Calu3 (cell line): ENCODE results near the gene MEA1. TPM values are rescaled to one million over a fixed set of nuclear protein-coding genes. Genes with fewer than 3 reads are reported as not detected.

ENCODE experiments used
- BruUV-seq: library from RNA; stranded (reverse); fragments of 400-500 nt; replicated peaks from 2 replicates; lab custom pipeline; 2021; lab: Mats Ljungman, UMichigan
- CTCF ChIA-PET: fragments of 300-600 bp; sonication (Branson Sonifier 250); formaldehyde crosslinking; loops from one replicate; lab custom pipeline; 2022; ENCODE audit warnings: antibody characterized with exemption; lab: Charles Lee
- DNase-seq: peaks from one replicate; pipeline ENCODE4 v3.0.0; 2022
- H3K27ac Mint-ChIP-seq: one replicate; pipeline ENCODE4 v1.8.0; 2022; ENCODE audit warnings: mixed read lengths; ENCODE audit not compliant: unreplicated experiment
- H3K27me3 Mint-ChIP-seq: one replicate; pipeline ENCODE4 v1.8.0; 2022; ENCODE audit warnings: mixed read lengths; ENCODE audit not compliant: unreplicated experiment
- H3K36me3 Mint-ChIP-seq: one replicate; pipeline ENCODE4 v1.8.0; 2022; ENCODE audit warnings: mild to moderate bottlenecking, moderate library complexity, mixed read lengths; ENCODE audit not compliant: insufficient read depth, unreplicated experiment
- H3K4me1 Mint-ChIP-seq: one replicate; pipeline ENCODE4 v1.8.0; 2022; ENCODE audit warnings: mild to moderate bottlenecking, low read depth, mixed read lengths; ENCODE audit not compliant: unreplicated experiment
- H3K4me3 Mint-ChIP-seq: one replicate; pipeline ENCODE4 v1.8.0; 2022; ENCODE audit warnings: mild to moderate bottlenecking, low read depth, moderate library complexity, mixed read lengths; ENCODE audit not compliant: unreplicated experiment
- H3K9me3 Mint-ChIP-seq: one replicate; pipeline ENCODE4 v1.8.0; 2022; ENCODE audit warnings: low read depth, mixed read lengths; ENCODE audit not compliant: unreplicated experiment
- CTCF ChIP-seq: fragments of 200-600 bp; IDR thresholded peaks from one replicate; pipeline ENCODE4 v1.8.0; 2022; ENCODE audit warnings: antibody characterized with exemption; ENCODE audit not compliant: unreplicated experiment
- intact Hi-C: fragments of 100-400 bp; cut with micrococcal nuclease; formaldehyde crosslinking; loops from one replicate; pipeline ENCODE4 v1.10.0; 2022; ENCODE audit not compliant: unreplicated experiment
- total RNA-seq: library from RNA; stranded (reverse); gene quantifications from 2 replicates; pipeline ENCODE4 v1.2.3, GENCODE V29; 2022

The MEA1 gene
- total RNA-seq, 1 experiment from 2014 or later: 115 TPM

DNA sequence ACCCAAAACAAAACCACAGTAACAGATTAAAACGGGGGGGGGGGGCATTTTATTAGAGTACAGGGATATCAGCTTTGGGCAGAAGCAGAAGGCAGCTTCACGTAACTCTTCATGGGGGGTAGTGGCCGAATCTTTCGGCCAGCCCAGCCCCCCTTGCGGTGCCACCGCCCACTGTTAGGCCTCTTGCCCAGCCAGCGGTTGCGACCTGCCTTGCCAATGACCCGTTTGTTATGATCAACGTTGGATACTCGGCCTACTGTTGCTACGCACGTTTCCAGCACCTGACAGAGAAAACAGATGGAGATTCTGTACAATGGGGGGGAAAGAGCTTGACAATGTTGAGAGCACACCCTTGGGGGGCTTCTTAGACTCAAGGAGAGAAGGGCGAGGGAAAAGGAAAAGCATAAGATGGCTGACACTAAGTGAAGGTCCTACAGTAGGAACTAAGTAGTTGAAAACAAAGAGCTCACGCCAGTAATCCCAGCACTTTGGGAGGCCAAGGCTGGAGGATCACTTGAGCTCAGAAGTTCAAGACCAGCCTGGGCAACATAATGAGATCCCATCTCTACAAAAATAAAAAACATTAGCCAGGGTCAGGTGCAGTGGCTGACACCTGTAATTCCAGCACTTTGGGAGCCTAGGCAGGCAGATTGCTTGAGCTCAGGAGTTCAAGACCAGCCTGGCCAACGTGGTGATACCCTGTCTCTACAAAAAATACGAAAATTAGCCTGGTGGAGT lies 40.6 kb upstream of the MEA1 start:
- TF ChIP-seq CTCF: no peak
- H3K4me3 Mint-ChIP-seq: peak overlapping the region; percentile 97
- BruUV-seq: no TSS peak
- peaks cover 22% of the 10 kb centered on the region for H3K4me1 Mint-ChIP-seq
- H3K27me3 Mint-ChIP-seq: no peaks in the 10 kb centered on the region
- DNase-seq: no peak
- peak overlapping the region; percentile 88 for H3K27ac Mint-ChIP-seq
- intact Hi-C loops: no loop called here
- CTCF ChIA-PET: interaction anchor here (0.6 to 1.7 kb wide), 6 partner anchors 11 to 245 kb away, joined by 3 to 6 read pairs (median 4); partner anchors contain the start of genes KLHDC3 and MEA1
- H3K36me3 Mint-ChIP-seq: peaks cover 66% of the 10 kb centered on the region
- no peaks in the 10 kb centered on the region for H3K9me3 Mint-ChIP-seq

GRCh38 chr6:43053545-43054205 lies 39.9 kb upstream of the MEA1 start, which contains the start of gene CUL7:
Gene CUL7 (minus strand): TSS chr6:43053851. CDS start chr6:43052788, 1,063 bp downstream.
- peak; percentile 98 for DNase-seq
- Mint-ChIP-seq H3K4me3 (peak within 1 kb of the TSS; percentile 97), H3K27ac (peak within 1 kb of the TSS; percentile 88), H3K9me3 (no peaks in the 10 kb centered on the region), H3K4me1 (peaks cover 21% of the 10 kb centered on the region), H3K36me3 (peaks cover 66% of the 10 kb centered on the region), H3K27me3 (no peaks in the 10 kb centered on the region)
- TF ChIP-seq CTCF: no peak
- CTCF ChIA-PET: interaction anchor here (0.6 to 1.7 kb wide), 7 partner anchors 11 to 374 kb away, joined by 3 to 6 read pairs (median 4); partner anchors contain the start of genes ABCC10, KLHDC3, MEA1 and PPP2R5D
- no TSS peak for BruUV-seq
- intact Hi-C loops: no loop called here

- H3K4me1 Mint-ChIP-seq: peaks cover 14% of the 10 kb centered on the region
- peak overlapping the region; percentile 97 for H3K4me3 Mint-ChIP-seq
- H3K27me3 Mint-ChIP-seq: no peaks in the 10 kb centered on the region
- CTCF ChIA-PET: interaction anchor here (0.6 to 1.0 kb wide), 5 partner anchors 39 to 374 kb away, joined by 3 to 5 read pairs (median 3); partner anchors contain the start of genes ABCC10, KLHDC3, MEA1 and PPP2R5D
- no peak for DNase-seq
- H3K9me3 Mint-ChIP-seq: no peaks in the 10 kb centered on the region
- TSS peak; percentile 14 for BruUV-seq
- intact Hi-C loops: no loop called here
- H3K36me3 Mint-ChIP-seq: peaks cover 63% of the 10 kb centered on the region
- no peak for TF ChIP-seq CTCF
- peak overlapping the region; percentile 88 for H3K27ac Mint-ChIP-seq
These were observed 39.2 kb upstream of the MEA1 start for GRCh38 chr6:43052842-43053544.

DNA sequence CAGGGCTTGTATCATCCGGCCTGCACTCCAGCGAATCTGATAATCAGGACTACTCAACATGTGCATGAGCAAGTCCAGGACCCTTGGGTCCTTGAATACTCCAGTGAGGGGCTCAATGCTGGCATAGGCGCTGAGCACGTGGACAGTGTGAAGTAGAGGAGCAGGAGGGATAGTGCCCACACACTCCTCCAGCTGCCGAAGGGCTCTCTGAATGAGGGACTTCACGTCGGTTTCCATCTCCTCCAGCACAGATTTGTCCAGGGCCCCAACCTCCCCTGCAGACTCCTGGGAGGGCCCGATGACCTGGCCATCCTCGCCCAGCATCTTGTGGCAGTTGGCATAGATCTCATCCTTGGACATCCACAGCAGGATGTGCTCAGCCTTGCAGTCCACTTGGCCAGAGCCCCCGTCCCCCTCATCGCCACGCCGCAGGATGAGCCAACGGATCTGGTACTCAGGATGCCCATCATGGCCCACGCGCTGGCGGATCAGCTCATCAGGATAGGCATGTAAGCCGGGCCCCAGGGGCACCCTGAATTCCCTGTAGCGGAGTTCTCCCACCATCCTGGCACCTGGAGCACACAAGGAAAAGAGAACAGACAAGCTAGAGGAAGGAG lies 38.6 kb upstream of the MEA1 start:
- no TSS peak for BruUV-seq
- Mint-ChIP-seq H3K36me3 (peaks cover 62% of the 10 kb centered on the region), H3K27me3 (no peaks in the 10 kb centered on the region), H3K4me3 (peak overlapping the region; percentile 97), H3K9me3 (no peaks in the 10 kb centered on the region), H3K4me1 (peaks cover 13% of the 10 kb centered on the region), H3K27ac (peak overlapping the region; percentile 88)
- CTCF ChIA-PET: no interaction called here
- TF ChIP-seq CTCF: no peak
- DNase-seq: no peak
- intact Hi-C loops: no loop called here
